Measurements from ENCODE around the gene LAMA2. TPM values are rescaled to one million over a fixed set of nuclear protein-coding genes. Genes with fewer than 3 reads are reported as not detected.

LAMA2 gene
- total RNA-seq, 6 experiments from 2014 or later: 2.9 to 12.1 (median 6.2) TPM

DNA sequence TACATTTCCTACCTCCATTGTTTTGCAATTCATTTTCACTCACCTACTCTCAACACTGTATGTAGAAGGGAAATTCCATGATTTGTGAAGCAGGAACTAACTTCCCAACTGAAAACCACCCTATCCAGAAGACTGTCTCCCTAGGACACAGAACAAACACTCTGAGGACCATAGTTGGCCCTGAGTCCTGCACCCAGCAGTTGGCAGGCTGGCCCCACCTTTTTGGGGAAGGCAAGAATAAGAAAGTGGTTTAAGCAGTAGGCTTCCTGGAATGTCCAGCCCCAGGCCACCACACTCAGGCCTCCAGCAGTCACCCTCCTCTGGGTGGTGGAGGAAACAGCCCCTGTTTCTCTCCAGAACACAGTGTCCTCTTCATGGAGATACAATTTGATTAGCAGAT lies 568.2 kb downstream of the LAMA2 start:
- H3K27me3 ChIP-seq: no peaks in the 10 kb centered on the region
- no peak overlapping the region for H3K4me3 ChIP-seq
- intact Hi-C loops (cut with DNase I): no loop called here
- no peaks in the 10 kb centered on the region for H3K36me3 ChIP-seq
- H3K9me3 ChIP-seq: no peaks in the 10 kb centered on the region
- TF ChIP-seq, protein P1, sequence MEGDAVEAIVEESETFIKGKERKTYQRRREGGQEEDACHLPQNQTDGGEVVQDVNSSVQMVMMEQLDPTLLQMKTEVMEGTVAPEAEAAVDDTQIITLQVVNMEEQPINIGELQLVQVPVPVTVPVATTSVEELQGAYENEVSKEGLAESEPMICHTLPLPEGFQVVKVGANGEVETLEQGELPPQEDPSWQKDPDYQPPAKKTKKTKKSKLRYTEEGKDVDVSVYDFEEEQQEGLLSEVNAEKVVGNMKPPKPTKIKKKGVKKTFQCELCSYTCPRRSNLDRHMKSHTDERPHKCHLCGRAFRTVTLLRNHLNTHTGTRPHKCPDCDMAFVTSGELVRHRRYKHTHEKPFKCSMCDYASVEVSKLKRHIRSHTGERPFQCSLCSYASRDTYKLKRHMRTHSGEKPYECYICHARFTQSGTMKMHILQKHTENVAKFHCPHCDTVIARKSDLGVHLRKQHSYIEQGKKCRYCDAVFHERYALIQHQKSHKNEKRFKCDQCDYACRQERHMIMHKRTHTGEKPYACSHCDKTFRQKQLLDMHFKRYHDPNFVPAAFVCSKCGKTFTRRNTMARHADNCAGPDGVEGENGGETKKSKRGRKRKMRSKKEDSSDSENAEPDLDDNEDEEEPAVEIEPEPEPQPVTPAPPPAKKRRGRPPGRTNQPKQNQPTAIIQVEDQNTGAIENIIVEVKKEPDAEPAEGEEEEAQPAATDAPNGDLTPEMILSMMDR (IDR thresholded peaks at IDR 0.05): no peak
- no peak for TF ChIP-seq POLR2A (IDR thresholded peaks at IDR 0.05)
- no peaks in the 10 kb centered on the region for H3K4me1 ChIP-seq
- ATAC-seq (no peak), DNase-seq (no peak)
- H3K27ac ChIP-seq: no peak overlapping the region

DNA sequence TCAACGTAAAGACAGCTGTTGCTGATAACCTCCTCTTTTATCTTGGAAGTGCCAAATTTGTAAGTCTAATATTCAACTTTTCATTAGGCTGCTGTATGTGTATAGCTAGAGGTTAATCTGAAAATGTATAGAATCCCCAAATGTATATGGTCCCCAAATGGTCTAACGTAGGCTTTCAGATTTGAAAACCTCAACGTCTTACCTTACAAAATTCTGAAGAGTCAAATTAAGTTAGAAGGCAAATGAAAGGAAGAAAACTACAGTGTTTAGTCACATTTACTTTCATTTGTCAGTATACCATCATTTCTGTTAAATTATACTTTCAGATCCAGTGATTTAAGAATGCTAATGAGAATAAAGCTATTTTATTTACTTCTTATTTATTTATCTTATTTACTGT lies 570.1 kb downstream of the LAMA2 start:
- H3K27me3 ChIP-seq: no peaks in the 10 kb centered on the region
- TF ChIP-seq POLR2A (IDR thresholded peaks at IDR 0.05): no peak
- TF ChIP-seq, protein P1 (IDR thresholded peaks at IDR 0.05): no peak
- DNase-seq (no peak), ATAC-seq (no peak)
- H3K36me3 ChIP-seq: no peaks in the 10 kb centered on the region
- no peaks in the 10 kb centered on the region for H3K9me3 ChIP-seq
- 47% methylated on average over 3 of the region's 3 CpGs for WGBS (ENCODE audit: insufficient coverage, low coverage, low lambda C conversion rate, missing lambda C conversion rate)
- no peak overlapping the region for H3K27ac ChIP-seq
- H3K4me1 ChIP-seq: no peaks in the 10 kb centered on the region
- intact Hi-C loops (cut with DNase I): no loop called here
- H3K4me3 ChIP-seq: no peak overlapping the region

DNA sequence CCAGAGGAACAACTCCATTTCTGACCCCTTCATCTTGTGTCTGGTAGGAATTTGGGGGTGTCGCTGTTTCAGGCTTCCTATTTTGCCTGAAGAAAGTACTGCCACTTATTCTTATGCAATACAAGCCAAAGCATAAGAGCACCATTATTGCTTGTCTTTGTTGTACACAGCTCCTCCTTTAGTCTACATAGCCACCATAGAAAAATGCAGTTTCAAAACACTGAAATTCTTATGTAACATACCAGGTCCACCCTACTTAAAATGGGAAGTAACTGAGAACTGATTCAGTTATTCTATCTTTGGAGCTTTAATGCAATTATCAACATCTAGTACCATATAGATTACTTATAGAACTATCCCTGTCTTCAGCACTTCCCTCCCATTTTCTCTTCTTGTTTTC lies 571.5 kb downstream of the LAMA2 start:
- Histone ChIP-seq H3K36me3 (no peaks in the 10 kb centered on the region), H3K27ac (no peak overlapping the region), H3K27me3 (no peaks in the 10 kb centered on the region), H3K9me3 (no peaks in the 10 kb centered on the region), H3K4me1 (no peaks in the 10 kb centered on the region), H3K4me3 (no peak overlapping the region)
- no peak for TF ChIP-seq POLR2A (IDR thresholded peaks at IDR 0.05)
- TF ChIP-seq, protein P1 (IDR thresholded peaks at IDR 0.05): no peak
- WGBS (ENCODE audit: insufficient coverage, low coverage, low lambda C conversion rate, missing lambda C conversion rate): 67% methylated on average over 1 of the region's 1 CpG
- intact Hi-C loops (cut with DNase I): no loop called here
- DNase-seq (no peak), ATAC-seq (no peak)

DNA sequence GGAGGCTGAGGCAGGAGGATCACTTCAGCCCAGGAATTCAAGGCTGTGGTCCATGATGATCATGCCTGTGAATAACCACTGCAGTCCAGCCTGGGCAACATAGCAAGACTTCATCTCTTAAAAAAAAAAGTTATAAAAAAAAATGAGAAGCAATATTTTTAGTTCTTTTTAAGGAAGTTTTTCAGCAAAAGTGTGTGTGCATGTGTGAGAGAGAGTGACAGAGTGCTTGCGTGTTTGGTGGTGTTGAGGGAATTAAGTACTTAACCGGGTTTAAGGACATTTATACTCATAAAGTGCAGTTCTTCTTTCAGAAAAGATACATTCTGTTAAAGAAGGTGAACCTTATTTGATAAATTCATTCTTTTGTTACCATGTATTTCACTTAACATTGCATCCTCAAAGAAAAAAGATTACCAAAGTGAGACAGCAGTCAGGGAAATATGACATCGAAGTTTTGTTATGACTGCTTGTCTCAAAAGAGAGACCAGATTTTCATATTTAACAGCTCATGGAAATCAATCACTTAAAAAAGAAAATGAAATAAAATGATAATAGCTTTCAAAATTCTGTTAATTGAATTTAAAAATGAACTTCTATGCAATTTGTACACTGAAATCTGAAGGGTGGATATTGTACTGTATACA lies 572.3 kb downstream of the LAMA2 start:
- DNase-seq (no peak), ATAC-seq (no peak)
- intact Hi-C loops (cut with DNase I): no loop called here
- H3K36me3 ChIP-seq: no peaks in the 10 kb centered on the region
- TF ChIP-seq, protein P1 (IDR thresholded peaks at IDR 0.05): no peak
- no peak for TF ChIP-seq POLR2A (IDR thresholded peaks at IDR 0.05)
- H3K4me3 ChIP-seq: no peak overlapping the region
- H3K9me3 ChIP-seq: no peaks in the 10 kb centered on the region
- H3K27me3 ChIP-seq: no peaks in the 10 kb centered on the region
- no peak overlapping the region for H3K27ac ChIP-seq
- 45% methylated on average over 3 of the region's 3 CpGs for WGBS (ENCODE audit: insufficient coverage, low coverage, low lambda C conversion rate, missing lambda C conversion rate)
- no peaks in the 10 kb centered on the region for H3K4me1 ChIP-seq

DNA sequence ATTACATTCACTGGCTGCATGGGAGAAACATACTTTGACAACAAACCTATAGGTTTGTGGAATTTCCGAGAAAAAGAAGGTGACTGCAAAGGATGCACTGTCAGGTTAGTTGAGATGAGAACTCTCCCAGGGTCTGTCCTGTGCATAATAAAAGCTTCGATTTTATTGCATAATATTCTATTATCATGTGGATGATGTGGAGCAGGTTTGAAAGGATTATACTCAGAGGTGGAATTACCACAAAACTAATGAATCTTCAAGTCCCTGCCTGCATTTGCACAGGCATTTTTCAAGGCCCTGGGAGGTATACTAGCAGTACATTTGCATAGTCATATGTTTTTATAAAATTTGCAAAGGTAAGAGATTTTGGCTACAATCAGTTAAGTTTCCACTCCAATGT lies 577.3 kb downstream of the LAMA2 start:
- H3K4me3 ChIP-seq: no peak overlapping the region
- H3K27ac ChIP-seq: no peak overlapping the region
- ATAC-seq: no peak
- no peak for TF ChIP-seq POLR2A (IDR thresholded peaks at IDR 0.05)
- TF ChIP-seq, protein P1 (IDR thresholded peaks at IDR 0.05): no peak
- H3K9me3 ChIP-seq: no peaks in the 10 kb centered on the region
- 45% methylated on average over 2 of the region's 2 CpGs for WGBS (ENCODE audit: insufficient coverage, low coverage, low lambda C conversion rate, missing lambda C conversion rate)
- intact Hi-C loops (cut with DNase I): no loop called here
- H3K4me1 ChIP-seq: no peaks in the 10 kb centered on the region
- no peaks in the 10 kb centered on the region for H3K27me3 ChIP-seq
- DNase-seq: no peak
- H3K36me3 ChIP-seq: no peaks in the 10 kb centered on the region

All from right lobe of liver (tissue), 6 donors.